ENCODE measurements around the gene SUPT6H. TPM values are rescaled to one million over a fixed set of nuclear protein-coding genes. Genes with fewer than 3 reads are reported as not detected.
"Not testable (repeated sequence)": the region's sequence is repeated elsewhere in the genome, so short reads cannot be mapped to it uniquely, and the experiment has no call there.

SUPT6H gene
- total RNA-seq, 1 donor from 2014 or later, result 36.5 TPM

GRCh38 chr17:28723159-28723835, 61.3 kb downstream of the SUPT6H start:
- Histone ChIP-seq H3K4me3 (ENCODE audit: low read length in 3 of 3) (no peak overlapping the region), H3K36me3 (ENCODE audit: control insufficient read depth in 3 of 3, insufficient read depth in 3 of 3, low read length in 3 of 3) (peaks cover 28 to 31% (median 31%) of the 10 kb centered on the region in 3 donors), H3K9ac (ENCODE audit: low read depth in 1 of 3, low read length in 3 of 3) (no peak overlapping the region), H3K9me3 (ENCODE audit: control insufficient read depth in 3 of 3, low read length in 3 of 3) (no peaks in the 10 kb centered on the region), H3K27me3 (ENCODE audit: control insufficient read depth in 3 of 3, insufficient read depth in 3 of 3, low read length in 3 of 3) (peaks cover 0 to 4% (median 2%) of the 10 kb centered on the region in 3 donors), H3K4me1 (ENCODE audit: control insufficient read depth in 3 of 3, insufficient read depth in 3 of 3, low read length in 3 of 3) (peaks cover 56 to 65% (median 58%) of the 10 kb centered on the region in 3 donors), H3K27ac (ENCODE audit: low read depth, low read length) (no peak overlapping the region)

- H3K27me3 ChIP-seq (ENCODE audit: control insufficient read depth in 3 of 3, insufficient read depth in 3 of 3, low read length in 3 of 3); H3K9ac ChIP-seq (ENCODE audit: low read depth in 1 of 3, low read length in 3 of 3); H3K9me3 ChIP-seq (ENCODE audit: control insufficient read depth in 3 of 3, low read length in 3 of 3); H3K27ac ChIP-seq (ENCODE audit: low read depth, low read length); H3K4me3 ChIP-seq (ENCODE audit: low read length in 3 of 3): not testable (repeated sequence)
- peaks cover 28 to 31% (median 31%) of the 10 kb centered on the region in 3 donors for H3K36me3 ChIP-seq (ENCODE audit: control insufficient read depth in 3 of 3, insufficient read depth in 3 of 3, low read length in 3 of 3)
- peaks cover 52 to 63% (median 53%) of the 10 kb centered on the region in 3 donors for H3K4me1 ChIP-seq (ENCODE audit: control insufficient read depth in 3 of 3, insufficient read depth in 3 of 3, low read length in 3 of 3)
These were observed 62.0 kb downstream of the SUPT6H start for GRCh38 chr17:28723836-28724499.

DNA sequence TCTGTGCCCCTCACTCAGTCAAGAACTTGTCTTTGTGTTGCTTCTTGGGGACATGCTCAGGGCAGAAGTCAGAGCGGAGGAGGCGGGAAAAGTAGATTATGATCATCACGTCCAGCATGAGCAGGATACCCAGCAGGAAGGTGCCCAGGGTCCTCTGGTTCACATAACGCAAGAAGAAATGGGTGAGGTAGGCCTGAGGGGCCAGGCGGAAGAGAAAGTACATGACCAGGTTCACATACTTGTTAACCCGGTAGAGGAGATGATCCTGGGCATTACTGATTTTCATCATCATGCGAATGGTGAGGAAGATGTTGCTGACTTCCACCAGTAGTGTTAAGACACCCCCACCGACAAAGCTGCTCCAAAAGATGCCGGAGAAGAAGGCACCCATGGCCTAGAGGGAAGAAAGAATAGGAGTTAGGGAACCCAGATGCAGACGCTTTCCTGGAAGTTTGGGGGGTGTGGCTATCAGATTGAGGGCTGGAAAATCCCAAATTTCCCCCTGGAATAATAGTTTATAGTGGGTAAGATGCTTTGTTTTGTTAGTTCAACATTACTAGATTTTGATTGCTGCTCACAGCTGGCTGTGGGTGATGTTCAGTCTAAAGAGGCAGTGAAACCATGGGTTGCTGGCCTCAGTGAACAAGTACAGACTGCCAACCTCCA, 62.6 kb downstream of the SUPT6H start:
- no peak overlapping the region for H3K9ac ChIP-seq (ENCODE audit: low read depth in 1 of 3, low read length in 3 of 3)
- peaks cover 28 to 31% (median 31%) of the 10 kb centered on the region in 3 donors for H3K36me3 ChIP-seq (ENCODE audit: control insufficient read depth in 3 of 3, insufficient read depth in 3 of 3, low read length in 3 of 3)
- H3K4me1 ChIP-seq (ENCODE audit: control insufficient read depth in 3 of 3, insufficient read depth in 3 of 3, low read length in 3 of 3), result peaks cover 51 to 59% (median 52%) of the 10 kb centered on the region in 3 donors
- H3K27me3 ChIP-seq (ENCODE audit: control insufficient read depth in 3 of 3, insufficient read depth in 3 of 3, low read length in 3 of 3), result peaks cover 0 to 4% (median 0%) of the 10 kb centered on the region in 3 donors
- H3K4me3 ChIP-seq (ENCODE audit: low read length in 3 of 3), result no peak overlapping the region
- H3K27ac ChIP-seq (ENCODE audit: low read depth, low read length), result no peak overlapping the region
- no peaks in the 10 kb centered on the region for H3K9me3 ChIP-seq (ENCODE audit: control insufficient read depth in 3 of 3, low read length in 3 of 3)

DNA sequence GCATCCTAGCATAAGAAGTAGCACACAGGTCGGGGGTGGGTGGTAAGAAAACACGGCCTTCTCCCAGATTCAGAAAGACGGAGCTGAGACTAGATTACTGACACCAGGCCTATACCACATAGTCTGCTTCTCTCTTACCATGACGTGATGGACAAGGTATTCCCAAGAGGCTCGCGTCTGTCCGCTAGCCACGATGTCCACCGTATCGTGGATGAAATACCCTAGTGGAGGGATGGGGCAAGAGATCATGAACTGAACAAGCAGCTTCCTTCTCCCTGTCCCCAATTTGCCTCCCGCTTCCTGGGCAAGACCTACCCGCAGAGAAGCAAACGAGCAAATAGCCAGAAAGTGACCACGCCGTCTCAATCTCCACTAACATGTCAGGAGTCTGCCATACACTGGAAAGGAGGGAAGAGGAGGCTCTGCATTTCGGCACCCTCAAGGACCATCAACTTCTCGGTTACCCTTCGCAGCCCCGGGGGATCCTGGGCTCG, 63.2 kb downstream of the SUPT6H start:
- Histone ChIP-seq H3K9ac (ENCODE audit: low read depth in 1 of 3, low read length in 3 of 3) (peak overlapping the region in 2 of 3 donors; percentile 56 to 69), H3K27ac (ENCODE audit: low read depth, low read length) (no peak overlapping the region), H3K4me1 (ENCODE audit: control insufficient read depth in 3 of 3, insufficient read depth in 3 of 3, low read length in 3 of 3) (peaks cover 47 to 55% (median 52%) of the 10 kb centered on the region in 3 donors), H3K4me3 (ENCODE audit: low read length in 3 of 3) (peak overlapping the region in 2 of 3 donors; percentile 48 to 68), H3K27me3 (ENCODE audit: control insufficient read depth in 3 of 3, insufficient read depth in 3 of 3, low read length in 3 of 3) (peaks cover 0 to 4% (median 0%) of the 10 kb centered on the region in 3 donors), H3K36me3 (ENCODE audit: control insufficient read depth in 3 of 3, insufficient read depth in 3 of 3, low read length in 3 of 3) (peaks cover 28 to 31% (median 31%) of the 10 kb centered on the region in 3 donors), H3K9me3 (ENCODE audit: control insufficient read depth in 3 of 3, low read length in 3 of 3) (no peaks in the 10 kb centered on the region)

GRCh38 chr17:28725660-28726225, 63.7 kb downstream of the SUPT6H start:
- Histone ChIP-seq H3K27ac (ENCODE audit: low read depth, low read length) (peak overlapping the region; percentile 25), H3K4me3 (ENCODE audit: low read length in 3 of 3) (peak overlapping the region; percentile 48 to 72 (median 68)), H3K27me3 (ENCODE audit: control insufficient read depth in 3 of 3, insufficient read depth in 3 of 3, low read length in 3 of 3) (peaks cover 0 to 4% (median 0%) of the 10 kb centered on the region in 3 donors), H3K9me3 (ENCODE audit: control insufficient read depth in 3 of 3, low read length in 3 of 3) (no peaks in the 10 kb centered on the region), H3K4me1 (ENCODE audit: control insufficient read depth in 3 of 3, insufficient read depth in 3 of 3, low read length in 3 of 3) (peaks cover 42 to 50% (median 47%) of the 10 kb centered on the region in 3 donors), H3K36me3 (ENCODE audit: control insufficient read depth in 3 of 3, insufficient read depth in 3 of 3, low read length in 3 of 3) (peaks cover 28 to 31% (median 30%) of the 10 kb centered on the region in 3 donors), H3K9ac (ENCODE audit: low read depth in 1 of 3, low read length in 3 of 3) (peak overlapping the region in 2 of 3 donors; percentile 56 to 69)

- peak within 1 kb of the TSS; percentile 68 to 73 (median 70) for H3K4me3 ChIP-seq (ENCODE audit: low read length in 3 of 3)
- H3K27ac ChIP-seq (ENCODE audit: low read depth, low read length), result peak within 1 kb of the TSS; percentile 25
- H3K36me3 ChIP-seq (ENCODE audit: control insufficient read depth in 3 of 3, insufficient read depth in 3 of 3, low read length in 3 of 3), result peaks cover 28 to 30% (median 29%) of the 10 kb centered on the region in 3 donors
- H3K4me1 ChIP-seq (ENCODE audit: control insufficient read depth in 3 of 3, insufficient read depth in 3 of 3, low read length in 3 of 3), result peaks cover 37 to 45% (median 42%) of the 10 kb centered on the region in 3 donors
- H3K27me3 ChIP-seq (ENCODE audit: control insufficient read depth in 3 of 3, insufficient read depth in 3 of 3, low read length in 3 of 3), result peaks cover 0 to 4% (median 0%) of the 10 kb centered on the region in 3 donors
- H3K9ac ChIP-seq (ENCODE audit: low read depth in 1 of 3, low read length in 3 of 3), result peak within 1 kb of the TSS; percentile 20 to 69 (median 62)
- no peaks in the 10 kb centered on the region for H3K9me3 ChIP-seq (ENCODE audit: control insufficient read depth in 3 of 3, low read length in 3 of 3)
These were observed 64.2 kb downstream of the SUPT6H start, which contains the start of gene TLCD1 for GRCh38 chr17:28726226-28726626. Gene TLCD1, minus strand, starts transcription at chr17:28726233. Its CDS starts 136 bp downstream, at chr17:28726097.

DNA sequence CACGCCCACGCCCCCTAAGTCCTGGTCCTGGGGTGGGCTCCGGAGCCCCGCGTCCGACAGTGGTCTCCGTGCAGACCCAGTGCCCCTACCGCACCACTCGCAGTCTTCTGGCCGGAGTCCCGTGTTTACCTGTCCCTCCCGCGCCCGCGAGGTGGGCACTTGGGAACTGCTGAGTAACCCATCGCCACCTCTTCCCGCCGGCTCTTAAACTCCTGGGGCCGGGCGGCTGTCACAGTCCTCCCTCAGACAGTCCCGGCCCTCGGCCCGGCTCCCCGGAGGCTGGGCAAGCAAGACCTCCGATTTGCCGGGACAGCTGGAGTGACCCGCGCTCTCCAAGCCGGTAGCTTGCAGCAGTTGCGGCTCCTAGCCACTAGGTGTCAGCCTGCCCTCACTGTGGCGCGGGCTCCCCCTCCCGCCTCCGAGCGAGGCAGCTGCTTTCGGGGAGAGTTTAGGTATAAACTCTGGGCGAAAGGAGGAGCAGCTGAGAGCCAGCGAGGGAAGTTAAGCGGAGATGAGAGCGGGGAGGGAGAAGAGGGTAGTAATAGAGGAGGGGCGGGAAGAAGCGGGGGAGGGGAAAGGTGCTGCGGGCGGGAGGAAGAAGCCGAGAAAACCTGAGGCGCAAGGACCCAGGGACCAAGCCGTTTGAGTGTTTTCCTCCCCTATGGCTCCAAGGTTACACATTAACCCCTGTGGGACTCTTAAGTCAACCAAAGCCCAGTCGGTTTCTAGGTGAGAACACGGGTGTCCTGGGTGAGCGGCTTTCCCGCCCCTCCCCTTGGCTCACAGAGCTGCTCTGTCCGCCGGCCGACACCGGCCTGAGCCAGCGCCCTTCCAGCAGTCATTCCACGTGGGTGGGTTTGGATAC, 64.9 kb downstream of the SUPT6H start:
- H3K27ac ChIP-seq (ENCODE audit: low read depth, low read length), result no peak overlapping the region
- H3K4me3 ChIP-seq (ENCODE audit: low read length in 3 of 3), result peak overlapping the region; percentile 68 to 73 (median 70)
- peaks cover 0 to 4% (median 0%) of the 10 kb centered on the region in 3 donors for H3K27me3 ChIP-seq (ENCODE audit: control insufficient read depth in 3 of 3, insufficient read depth in 3 of 3, low read length in 3 of 3)
- peaks cover 32 to 39% (median 36%) of the 10 kb centered on the region in 3 donors for H3K4me1 ChIP-seq (ENCODE audit: control insufficient read depth in 3 of 3, insufficient read depth in 3 of 3, low read length in 3 of 3)
- H3K9me3 ChIP-seq (ENCODE audit: control insufficient read depth in 3 of 3, low read length in 3 of 3), result no peaks in the 10 kb centered on the region
- H3K36me3 ChIP-seq (ENCODE audit: control insufficient read depth in 3 of 3, insufficient read depth in 3 of 3, low read length in 3 of 3), result peaks cover 23 to 25% (median 24%) of the 10 kb centered on the region in 3 donors
- H3K9ac ChIP-seq (ENCODE audit: low read depth in 1 of 3, low read length in 3 of 3), result peak overlapping the region; percentile 51 to 66 (median 62)

DNA sequence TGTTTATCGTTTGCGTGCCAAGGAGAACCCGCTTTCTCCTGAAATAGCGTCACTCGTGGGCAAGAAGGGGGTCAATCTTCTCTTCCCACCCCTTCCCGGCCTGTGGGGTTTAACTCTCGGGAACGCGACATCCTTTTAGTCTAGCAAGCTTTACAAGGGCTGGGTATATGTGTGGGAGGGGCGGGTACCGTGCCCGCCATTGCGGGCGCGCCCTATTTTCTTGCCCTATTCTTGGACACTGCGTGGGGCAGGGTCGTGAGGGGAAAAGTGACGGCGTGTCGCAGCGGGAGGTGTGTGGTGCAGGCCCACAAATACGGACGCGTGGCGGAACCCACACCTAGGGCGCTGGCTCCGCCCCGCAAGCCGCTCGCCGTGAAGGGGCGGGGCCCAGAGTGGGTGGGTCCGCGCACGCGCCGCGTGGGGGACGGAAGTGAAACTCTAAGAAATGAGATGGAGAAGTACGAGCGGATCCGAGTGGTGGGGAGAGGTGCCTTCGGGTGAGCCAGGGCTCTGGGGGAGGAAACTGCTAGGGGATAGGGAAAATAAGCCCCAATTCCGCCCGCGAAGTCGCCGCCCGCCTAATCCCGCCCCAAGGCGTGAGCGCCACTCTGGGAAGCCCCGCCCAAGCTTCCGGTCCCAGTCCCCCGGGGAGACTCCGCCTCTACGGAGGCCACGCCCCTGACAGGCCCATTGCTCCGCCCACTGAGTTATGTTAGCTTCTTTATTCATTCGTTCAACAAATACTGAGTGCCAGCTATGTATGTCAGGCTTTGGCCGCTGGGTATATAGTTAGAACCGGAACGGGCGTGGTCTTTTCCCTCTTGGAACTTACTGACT, 66.6 kb downstream of the SUPT6H start, which contains the start of gene NEK8:
Gene NEK8, plus strand, starts transcription at position 425 of the 837 bp plus-strand sequence. Its CDS starts 26 bp downstream, at position 451.
- Histone ChIP-seq H3K9me3 (ENCODE audit: control insufficient read depth in 3 of 3, low read length in 3 of 3) (no peaks in the 10 kb centered on the region), H3K4me1 (ENCODE audit: control insufficient read depth in 3 of 3, insufficient read depth in 3 of 3, low read length in 3 of 3) (peaks cover 27 to 31% (median 28%) of the 10 kb centered on the region in 3 donors), H3K9ac (ENCODE audit: low read depth in 1 of 3, low read length in 3 of 3) (peak within 1 kb of the TSS; percentile 82 to 88 (median 87)), H3K36me3 (ENCODE audit: control insufficient read depth in 3 of 3, insufficient read depth in 3 of 3, low read length in 3 of 3) (peaks cover 9 to 11% (median 10%) of the 10 kb centered on the region in 3 donors), H3K27ac (ENCODE audit: low read depth, low read length) (peak within 1 kb of the TSS; percentile 93), H3K4me3 (ENCODE audit: low read length in 3 of 3) (peak within 1 kb of the TSS; percentile 92 to 96 (median 95)), H3K27me3 (ENCODE audit: control insufficient read depth in 3 of 3, insufficient read depth in 3 of 3, low read length in 3 of 3) (peaks cover 0 to 4% (median 0%) of the 10 kb centered on the region in 3 donors)
